Mucosa of descending colon (tissue), 3 donors: ENCODE results near the gene ERF. TPM values are rescaled to one million over a fixed set of nuclear protein-coding genes. Genes with fewer than 3 reads are reported as not detected.
A peak's percentile ranks its signal among the peaks of the same experiment; 100 is the strongest.

Experiments used
- ATAC-seq: fragments of 200-7000 bp; cut with Tn5 transposase; one replicate; pipeline ENCODE4 v1.9.1; 2020; ENCODE audit warnings: mild to moderate bottlenecking, moderate library complexity
- DNase-seq, 3 donors: peaks; one replicate each; pipeline ENCODE4 v3.0.0-alpha.2; 2020
- H3K36me3 ChIP-seq: fragments of 200-600 bp; one replicate; pipeline ENCODE4 v1.8.0; 2021; ENCODE audit warnings: low read depth, mild to moderate bottlenecking
- H3K4me1 ChIP-seq: fragments of 200-600 bp; one replicate; pipeline ENCODE4 v1.8.0; 2021; ENCODE audit warnings: low read depth, mild to moderate bottlenecking
- H3K4me3 ChIP-seq: fragments of 200-600 bp; one replicate; pipeline ENCODE4 v1.8.0; 2021; ENCODE audit warnings: mild to moderate bottlenecking
- H3K9me3 ChIP-seq: fragments of 200-600 bp; one replicate; pipeline ENCODE4 v1.8.0; 2021; ENCODE audit warnings: mild to moderate bottlenecking
- CTCF ChIP-seq: fragments of 200-600 bp; IDR thresholded peaks from one replicate; pipeline ENCODE4 v1.8.0; 2022; ENCODE audit warnings: antibody characterized with exemption, mild to moderate bottlenecking
- intact Hi-C, 2 donors: fragments of 100-400 bp; cut with DNase I in 1 of 2; cut with micrococcal nuclease in 1 of 2; formaldehyde crosslinking; loops; one replicate each; pipeline versions ENCODE4 v1.11.0 to v1.11.1; 2022; cut with DNase I, micrococcal nuclease
- total RNA-seq, 3 donors: library from RNA; stranded (reverse); fragmentation: NEBNext Ultra II Directional in 2 of 3; extraction: Animal tissue kit (Norgen Biotek cat#: 25700) in 2 of 3; gene quantifications; one replicate each; pipeline versions ENCODE4 v1.2.1 to v1.2.4, GENCODE V29; 2021 to 2023
- donor health status: DM: no; HTN: no; CAD: no; lungs with moderate emphysema.
- donor health status: DM: no; HTN: no; CAD: no.
- donor health status: DM: no; HTN: yes; CAD: no.

ERF gene
- total RNA-seq, 3 donors from 2014 or later, result 35.7 to 75.2 (median 42.0) TPM

- peak overlapping the region; percentile 94 for H3K4me3 ChIP-seq
- no peaks in the 10 kb centered on the region for H3K9me3 ChIP-seq
- no peak for ATAC-seq
- intact Hi-C loops, result no loop called here
- peak in 1 of 3 donors; percentile 40 for DNase-seq
- TF ChIP-seq CTCF, result no peak
- H3K36me3 ChIP-seq, result no peaks in the 10 kb centered on the region
- H3K4me1 ChIP-seq, result peaks cover 13% of the 10 kb centered on the region
Measured at GRCh38 chr19:42252365-42253244, 2.3 kb downstream of the ERF start.

- TF ChIP-seq CTCF, result no peak
- DNase-seq, result no peak
- intact Hi-C loops, result no loop called here
- no peaks in the 10 kb centered on the region for H3K36me3 ChIP-seq
- ATAC-seq, result no peak
- no peak overlapping the region for H3K4me3 ChIP-seq
- peaks cover 13% of the 10 kb centered on the region for H3K4me1 ChIP-seq
- no peaks in the 10 kb centered on the region for H3K9me3 ChIP-seq
Measured at GRCh38 chr19:42251572-42252358, 3.2 kb downstream of the ERF start.

- H3K4me1 ChIP-seq, result peaks cover 13% of the 10 kb centered on the region
- no peaks in the 10 kb centered on the region for H3K9me3 ChIP-seq
- no peaks in the 10 kb centered on the region for H3K36me3 ChIP-seq
- DNase-seq (peak in 1 of 3 donors; percentile 42), ATAC-seq (no peak)
- H3K4me3 ChIP-seq, result no peak overlapping the region
- TF ChIP-seq CTCF, result no peak
- intact Hi-C loops, result no loop called here
Measured at GRCh38 chr19:42250666-42251531, 4.0 kb downstream of the ERF start.

- intact Hi-C loops, result no loop called here
- ATAC-seq, result no peak
- TF ChIP-seq CTCF, result no peak
- no peaks in the 10 kb centered on the region for H3K36me3 ChIP-seq
- H3K4me1 ChIP-seq, result peaks cover 8% of the 10 kb centered on the region
- DNase-seq, result no peak
- H3K9me3 ChIP-seq, result no peaks in the 10 kb centered on the region
- H3K4me3 ChIP-seq, result no peak overlapping the region
Measured at GRCh38 chr19:42250183-42250665, 4.7 kb downstream of the ERF start.

GRCh38 chr19:42249769-42250168 is 5.2 kb downstream of the ERF start:
- Histone ChIP-seq H3K36me3 (no peaks in the 10 kb centered on the region), H3K4me3 (no peak overlapping the region), H3K4me1 (peaks cover 9% of the 10 kb centered on the region), H3K9me3 (no peaks in the 10 kb centered on the region)
- DNase-seq (no peak), ATAC-seq (no peak)
- no peak for TF ChIP-seq CTCF
- intact Hi-C loops, result loop anchor here in 1 of 2 donors (5.0 kb wide), 1 partner anchor 33 kb away; no protein-coding TSS in a partner anchor
